ENCODE results near the gene N4BP3.

DNA sequence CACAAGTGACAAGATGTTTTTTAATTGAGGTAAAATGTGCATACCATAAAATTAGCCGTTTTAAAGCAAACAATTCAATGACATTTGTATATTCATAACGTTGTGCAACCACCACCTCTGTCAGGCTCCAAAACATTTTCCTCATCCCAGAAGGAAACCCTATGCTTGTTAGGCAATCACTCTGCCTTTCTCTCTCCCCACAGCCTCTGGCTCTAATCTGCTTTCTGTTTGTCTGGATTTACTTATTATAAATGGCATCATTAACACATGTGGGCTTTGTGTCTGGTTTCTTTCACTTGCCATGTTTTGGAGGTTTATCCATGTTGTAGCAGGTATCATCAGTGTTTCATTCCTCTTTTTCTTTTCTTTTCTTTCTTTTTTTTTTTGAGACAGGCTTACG is 1.4 kb upstream of the N4BP3 start:
- TF ChIP-seq, protein P1, sequence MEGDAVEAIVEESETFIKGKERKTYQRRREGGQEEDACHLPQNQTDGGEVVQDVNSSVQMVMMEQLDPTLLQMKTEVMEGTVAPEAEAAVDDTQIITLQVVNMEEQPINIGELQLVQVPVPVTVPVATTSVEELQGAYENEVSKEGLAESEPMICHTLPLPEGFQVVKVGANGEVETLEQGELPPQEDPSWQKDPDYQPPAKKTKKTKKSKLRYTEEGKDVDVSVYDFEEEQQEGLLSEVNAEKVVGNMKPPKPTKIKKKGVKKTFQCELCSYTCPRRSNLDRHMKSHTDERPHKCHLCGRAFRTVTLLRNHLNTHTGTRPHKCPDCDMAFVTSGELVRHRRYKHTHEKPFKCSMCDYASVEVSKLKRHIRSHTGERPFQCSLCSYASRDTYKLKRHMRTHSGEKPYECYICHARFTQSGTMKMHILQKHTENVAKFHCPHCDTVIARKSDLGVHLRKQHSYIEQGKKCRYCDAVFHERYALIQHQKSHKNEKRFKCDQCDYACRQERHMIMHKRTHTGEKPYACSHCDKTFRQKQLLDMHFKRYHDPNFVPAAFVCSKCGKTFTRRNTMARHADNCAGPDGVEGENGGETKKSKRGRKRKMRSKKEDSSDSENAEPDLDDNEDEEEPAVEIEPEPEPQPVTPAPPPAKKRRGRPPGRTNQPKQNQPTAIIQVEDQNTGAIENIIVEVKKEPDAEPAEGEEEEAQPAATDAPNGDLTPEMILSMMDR (conservative IDR thresholded peaks at IDR 0.05; ENCODE audit: low read depth in 2 of 2): no peak
- TF ChIP-seq EZH2 (IDR thresholded peaks at IDR 0.05; ENCODE audit: low read depth, unreplicated experiment) (no peak), POLR2AphosphoS5 (IDR thresholded peaks at IDR 0.05; ENCODE audit: low read depth) (no peak), STAT1 (IDR thresholded peaks at IDR 0.05; ENCODE audit: unreplicated experiment) (no peak)
- TF ChIP-seq, protein P2, sequence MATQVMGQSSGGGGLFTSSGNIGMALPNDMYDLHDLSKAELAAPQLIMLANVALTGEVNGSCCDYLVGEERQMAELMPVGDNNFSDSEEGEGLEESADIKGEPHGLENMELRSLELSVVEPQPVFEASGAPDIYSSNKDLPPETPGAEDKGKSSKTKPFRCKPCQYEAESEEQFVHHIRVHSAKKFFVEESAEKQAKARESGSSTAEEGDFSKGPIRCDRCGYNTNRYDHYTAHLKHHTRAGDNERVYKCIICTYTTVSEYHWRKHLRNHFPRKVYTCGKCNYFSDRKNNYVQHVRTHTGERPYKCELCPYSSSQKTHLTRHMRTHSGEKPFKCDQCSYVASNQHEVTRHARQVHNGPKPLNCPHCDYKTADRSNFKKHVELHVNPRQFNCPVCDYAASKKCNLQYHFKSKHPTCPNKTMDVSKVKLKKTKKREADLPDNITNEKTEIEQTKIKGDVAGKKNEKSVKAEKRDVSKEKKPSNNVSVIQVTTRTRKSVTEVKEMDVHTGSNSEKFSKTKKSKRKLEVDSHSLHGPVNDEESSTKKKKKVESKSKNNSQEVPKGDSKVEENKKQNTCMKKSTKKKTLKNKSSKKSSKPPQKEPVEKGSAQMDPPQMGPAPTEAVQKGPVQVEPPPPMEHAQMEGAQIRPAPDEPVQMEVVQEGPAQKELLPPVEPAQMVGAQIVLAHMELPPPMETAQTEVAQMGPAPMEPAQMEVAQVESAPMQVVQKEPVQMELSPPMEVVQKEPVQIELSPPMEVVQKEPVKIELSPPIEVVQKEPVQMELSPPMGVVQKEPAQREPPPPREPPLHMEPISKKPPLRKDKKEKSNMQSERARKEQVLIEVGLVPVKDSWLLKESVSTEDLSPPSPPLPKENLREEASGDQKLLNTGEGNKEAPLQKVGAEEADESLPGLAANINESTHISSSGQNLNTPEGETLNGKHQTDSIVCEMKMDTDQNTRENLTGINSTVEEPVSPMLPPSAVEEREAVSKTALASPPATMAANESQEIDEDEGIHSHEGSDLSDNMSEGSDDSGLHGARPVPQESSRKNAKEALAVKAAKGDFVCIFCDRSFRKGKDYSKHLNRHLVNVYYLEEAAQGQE (IDR thresholded peaks at IDR 0.05; ENCODE audit: unreplicated experiment): no peak
